ENCODE results near the gene IFNG.

IFNG gene

DNA sequence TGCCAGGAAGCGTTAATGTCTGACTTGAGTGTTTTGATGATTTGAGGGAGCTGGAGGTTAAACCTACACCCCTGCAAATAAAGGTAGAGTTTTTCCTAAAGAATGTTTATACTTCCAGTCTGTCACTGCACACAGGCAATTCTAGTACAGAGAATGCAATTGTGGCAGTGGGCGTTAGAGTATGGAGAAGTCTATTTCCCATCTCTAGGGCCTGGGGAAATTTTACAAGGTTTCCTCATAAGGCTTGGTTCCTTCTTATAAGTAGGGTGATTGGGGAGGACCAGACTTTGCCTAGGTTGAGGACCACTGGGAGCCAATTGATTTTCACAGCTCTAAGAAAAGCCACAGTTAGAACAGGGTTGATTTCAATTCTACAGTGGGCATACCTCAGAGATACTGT lies 44.3 kb downstream of the IFNG start:
- DNase-seq (ENCODE audit: low read depth in 2 of 2): no peak

DNA sequence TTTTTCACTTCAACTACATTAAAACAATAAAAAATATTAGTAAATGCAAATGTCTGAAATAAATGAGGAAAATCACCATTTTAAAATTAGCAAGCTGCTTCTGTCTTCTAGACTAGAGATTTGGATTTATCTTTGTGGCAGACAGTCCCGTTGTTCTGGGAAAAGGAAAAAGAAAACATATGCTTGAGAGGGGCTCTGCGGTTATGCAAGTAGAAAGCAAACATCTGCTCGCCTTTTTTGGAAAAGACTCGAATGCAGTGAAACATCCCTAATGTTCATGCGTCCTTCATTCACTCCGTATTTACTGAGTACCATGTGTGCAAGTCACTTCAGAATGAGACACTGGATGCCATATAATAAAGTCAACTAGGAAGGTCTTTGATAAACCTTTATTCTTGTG lies 44.9 kb downstream of the IFNG start:
- no peak for DNase-seq (ENCODE audit: low read depth in 2 of 2)

DNA sequence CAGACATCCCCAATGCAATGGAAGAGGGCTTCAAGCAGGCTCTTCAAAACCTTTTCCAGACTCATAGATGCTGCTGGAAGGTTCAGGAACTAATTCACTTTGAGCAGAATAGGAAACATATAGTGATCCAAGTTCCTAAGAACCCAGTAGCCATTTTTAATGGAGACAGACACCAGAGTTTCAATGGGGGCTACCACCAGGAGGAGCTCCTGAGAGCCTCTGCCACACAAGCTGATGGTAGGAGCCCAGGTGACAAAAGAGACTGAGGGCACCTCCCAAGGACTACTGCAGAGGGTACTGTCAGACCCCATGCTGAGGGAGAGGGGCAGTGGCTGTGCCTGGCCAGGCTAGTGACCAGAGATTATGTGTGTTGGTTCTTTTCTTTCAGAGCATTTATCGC lies 45.9 kb downstream of the IFNG start:
- no peak for DNase-seq (ENCODE audit: low read depth in 2 of 2)

DNA sequence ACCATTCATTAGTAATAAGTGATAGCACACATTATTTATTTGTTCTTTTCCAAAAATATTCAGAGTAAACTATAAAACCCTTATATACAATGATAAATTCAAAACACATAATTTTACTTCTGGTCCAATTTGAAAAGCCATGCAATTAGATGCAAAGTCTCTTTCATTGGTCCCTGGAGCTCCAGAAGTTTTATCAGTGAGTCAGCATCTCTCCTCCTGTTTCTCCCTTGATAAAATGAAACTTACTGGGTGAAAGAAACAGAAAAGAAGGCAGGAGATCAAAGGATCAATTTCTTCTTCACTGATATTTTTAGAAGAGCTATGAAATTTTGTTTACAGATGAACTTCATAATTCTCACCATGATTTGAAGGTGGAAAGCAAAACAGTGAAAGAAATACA lies 47.5 kb downstream of the IFNG start:
- no peak for DNase-seq (ENCODE audit: low read depth in 2 of 2)

DNA sequence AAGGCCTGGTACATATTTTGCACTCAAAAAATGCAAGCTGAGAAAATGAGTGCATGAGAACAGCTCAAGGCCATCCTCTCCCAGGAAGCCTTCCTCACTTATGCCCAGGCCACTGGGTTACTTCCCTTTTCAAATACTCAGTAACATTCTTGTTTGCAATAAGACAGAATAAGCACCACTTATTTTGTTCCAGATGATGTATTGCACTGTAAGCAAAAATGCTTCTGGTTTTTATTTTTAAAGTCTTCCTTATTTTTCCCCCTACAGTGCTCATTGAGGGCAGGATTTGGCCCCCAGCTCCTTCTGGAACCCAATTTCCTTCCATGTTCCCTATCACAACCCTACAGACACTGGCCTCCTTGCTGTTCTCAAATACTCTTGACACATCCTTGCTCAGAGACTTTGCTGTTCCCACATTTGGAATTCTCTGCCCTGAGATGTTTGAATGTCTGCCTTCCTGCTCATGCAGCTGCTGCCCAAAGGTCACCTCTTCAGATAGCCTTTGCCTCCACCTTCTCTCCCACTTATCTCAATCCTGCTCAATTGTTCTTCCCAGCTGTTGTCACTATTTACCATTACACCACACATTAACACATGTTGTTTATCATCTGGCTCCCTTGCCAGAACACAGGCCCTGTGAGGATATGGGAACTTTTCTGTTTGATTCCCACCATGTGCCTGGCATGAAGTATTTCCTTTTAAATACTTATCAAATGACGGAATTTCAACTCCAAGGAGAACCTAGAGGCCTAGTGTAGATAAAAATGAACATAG lies 49.9 kb downstream of the IFNG start:
- no peak for DNase-seq (ENCODE audit: low read depth in 2 of 2)

DNA sequence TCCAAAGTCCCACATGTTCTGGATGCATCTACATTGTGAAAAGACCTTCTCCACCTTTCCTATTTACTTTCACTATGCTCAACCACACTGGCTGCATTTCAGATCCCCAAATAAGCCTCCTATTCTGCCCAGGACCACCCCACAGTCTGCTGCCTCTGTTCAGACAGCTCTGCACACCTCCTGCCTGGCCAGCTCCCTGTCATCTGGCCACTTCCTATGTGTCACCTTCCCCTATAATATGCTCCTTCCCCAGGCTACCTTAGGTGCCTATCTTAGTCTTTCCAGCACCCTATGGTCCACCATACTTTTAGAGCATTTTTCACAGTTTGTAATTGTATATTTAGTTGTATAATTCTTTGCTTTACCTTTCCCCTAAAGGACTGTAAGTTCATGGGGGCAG lies 50.5 kb downstream of the IFNG start:
- DNase-seq (ENCODE audit: low read depth in 2 of 2): no peak

DNA sequence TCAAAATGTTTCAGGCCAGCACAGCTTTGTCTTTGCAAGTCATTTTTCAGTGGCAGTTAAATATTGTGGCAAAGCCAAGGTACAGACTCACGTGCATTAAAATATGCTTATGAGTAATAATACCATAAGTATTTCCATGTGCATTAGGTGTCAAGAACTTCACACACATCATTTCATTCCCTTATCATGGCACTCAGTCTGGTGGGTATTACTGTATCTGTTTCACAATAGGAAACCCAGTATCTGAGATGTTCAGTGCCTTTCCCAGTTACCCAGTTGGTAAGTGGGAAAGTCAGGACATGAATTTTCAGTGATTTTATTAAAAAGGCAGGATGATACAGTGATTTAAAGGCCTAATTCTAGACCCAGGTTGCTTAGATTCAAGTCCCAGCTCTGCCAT lies 52.9 kb downstream of the IFNG start:
- DNase-seq (ENCODE audit: low read depth in 2 of 2): no peak

GRCh38 chr12:68106160-68106559 lies 53.4 kb downstream of the IFNG start:
- no peak for DNase-seq (ENCODE audit: low read depth in 2 of 2)
